ENCODE data around the gene ROR2.
"Not testable (repeated sequence)": the region's sequence is repeated elsewhere in the genome, so short reads cannot be mapped to it uniquely, and the experiment has no call there.

Gene ROR2

DNA sequence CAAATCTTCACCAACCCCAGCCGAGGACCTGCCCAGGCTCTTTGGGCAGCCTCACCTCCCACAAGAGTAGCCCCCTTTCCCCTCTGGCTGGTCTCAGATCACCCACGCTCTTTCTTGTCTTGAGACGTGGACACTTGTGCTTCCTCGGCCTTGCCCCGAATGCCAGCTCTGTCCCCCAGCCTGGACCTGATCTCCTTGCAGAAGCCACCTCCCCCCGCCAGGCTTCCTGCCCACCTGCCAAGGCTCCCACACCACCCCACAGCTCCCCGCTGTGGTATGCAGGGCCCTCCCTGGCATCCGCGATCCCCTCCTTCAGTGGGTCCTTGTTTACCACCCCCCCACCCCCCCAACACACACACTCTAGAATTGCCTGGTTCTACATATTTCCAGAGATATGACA is 133.7 kb downstream of the ROR2 start:
- DNase-seq: no peak

DNA sequence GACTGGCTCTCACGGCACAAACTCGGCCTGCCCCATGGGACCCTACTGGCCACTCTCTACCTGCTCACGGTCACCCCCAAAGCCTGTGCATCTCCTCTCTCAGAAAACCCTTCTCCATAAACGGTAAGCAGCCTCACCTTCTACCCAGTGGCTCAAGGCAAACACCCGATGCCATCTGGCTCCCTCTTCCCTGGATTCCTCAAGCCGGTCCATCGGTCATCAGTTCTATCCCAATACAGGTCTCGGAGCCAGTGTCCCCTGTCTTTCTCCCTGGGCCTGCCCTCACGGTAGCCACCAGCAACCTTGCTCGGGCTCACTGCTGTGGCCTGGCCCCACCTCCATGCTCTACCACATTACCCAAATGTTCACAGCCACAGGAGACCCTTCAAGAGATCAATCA is 134.1 kb downstream of the ROR2 start:
- no peak for DNase-seq

DNA sequence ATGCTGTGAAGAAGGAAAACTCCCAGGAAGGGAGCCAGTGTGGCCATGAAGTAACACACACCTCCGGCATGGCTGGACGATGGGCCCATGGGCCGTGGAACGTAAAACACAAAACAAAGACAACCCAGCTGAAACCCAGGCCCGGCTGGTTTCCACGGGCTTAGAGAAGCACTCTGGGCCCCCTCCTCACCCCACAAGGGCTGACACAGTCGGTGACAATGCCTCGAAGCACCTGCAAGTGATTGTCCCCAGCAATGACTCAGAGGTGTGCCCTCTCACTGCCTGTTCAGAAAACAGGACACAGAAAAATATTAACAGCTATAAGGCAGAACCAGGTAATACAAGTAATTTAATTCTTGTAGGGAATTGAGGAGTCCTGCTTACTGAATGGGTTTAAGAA is 135.3 kb downstream of the ROR2 start:
- no peak for DNase-seq

GRCh38 chr9:91814201-91814600 is 135.8 kb downstream of the ROR2 start:
- DNase-seq: no peak

DNA sequence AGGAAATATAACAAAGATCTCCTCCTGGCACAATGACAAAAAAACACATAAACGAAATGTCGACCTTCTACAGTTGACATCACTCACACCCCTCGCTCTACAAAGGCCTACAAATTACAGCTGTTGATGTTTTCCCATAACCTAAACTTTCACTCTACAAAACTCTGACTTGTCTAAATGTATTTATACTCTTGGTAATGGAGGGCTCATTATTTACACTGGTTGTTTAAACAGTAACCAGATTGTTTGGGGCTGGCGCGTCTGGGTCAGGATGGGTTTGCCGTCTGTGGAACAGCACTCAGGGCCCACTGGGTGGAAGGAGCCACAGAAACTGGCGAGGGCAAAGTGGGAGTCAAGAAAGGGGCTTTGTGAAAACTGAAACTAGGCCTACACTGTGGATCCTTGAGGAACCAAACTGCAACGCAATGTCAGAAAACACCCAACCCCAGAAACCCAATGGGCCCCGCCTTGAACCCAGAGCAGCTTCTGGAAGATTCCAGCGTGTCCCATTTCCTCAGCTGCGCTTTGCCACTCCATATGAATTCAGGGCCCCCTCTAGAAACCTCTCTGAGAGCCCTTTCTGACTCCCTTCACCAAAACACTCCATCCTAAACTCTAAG is 136.7 kb downstream of the ROR2 start:
- DNase-seq: no peak

DNA sequence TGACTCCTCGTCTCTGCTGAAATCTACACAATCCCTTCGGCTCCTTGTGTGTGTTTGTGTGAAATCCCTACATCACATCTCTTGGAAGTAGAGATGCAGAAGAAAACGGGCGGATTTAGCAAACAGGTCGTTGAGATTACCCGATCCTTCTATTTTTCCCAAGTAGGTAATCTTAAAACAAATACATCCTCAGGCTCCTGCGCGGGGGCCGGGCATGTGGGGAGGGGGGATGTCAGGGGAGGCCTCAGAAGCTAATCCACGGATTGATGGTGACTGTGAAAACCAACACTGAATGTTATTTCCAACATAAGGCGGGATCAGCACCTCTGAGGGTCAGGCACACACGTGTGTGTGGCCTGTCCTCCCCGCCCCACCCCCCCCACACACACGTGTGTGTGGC is 137.8 kb downstream of the ROR2 start:
- no peak for DNase-seq

DNA sequence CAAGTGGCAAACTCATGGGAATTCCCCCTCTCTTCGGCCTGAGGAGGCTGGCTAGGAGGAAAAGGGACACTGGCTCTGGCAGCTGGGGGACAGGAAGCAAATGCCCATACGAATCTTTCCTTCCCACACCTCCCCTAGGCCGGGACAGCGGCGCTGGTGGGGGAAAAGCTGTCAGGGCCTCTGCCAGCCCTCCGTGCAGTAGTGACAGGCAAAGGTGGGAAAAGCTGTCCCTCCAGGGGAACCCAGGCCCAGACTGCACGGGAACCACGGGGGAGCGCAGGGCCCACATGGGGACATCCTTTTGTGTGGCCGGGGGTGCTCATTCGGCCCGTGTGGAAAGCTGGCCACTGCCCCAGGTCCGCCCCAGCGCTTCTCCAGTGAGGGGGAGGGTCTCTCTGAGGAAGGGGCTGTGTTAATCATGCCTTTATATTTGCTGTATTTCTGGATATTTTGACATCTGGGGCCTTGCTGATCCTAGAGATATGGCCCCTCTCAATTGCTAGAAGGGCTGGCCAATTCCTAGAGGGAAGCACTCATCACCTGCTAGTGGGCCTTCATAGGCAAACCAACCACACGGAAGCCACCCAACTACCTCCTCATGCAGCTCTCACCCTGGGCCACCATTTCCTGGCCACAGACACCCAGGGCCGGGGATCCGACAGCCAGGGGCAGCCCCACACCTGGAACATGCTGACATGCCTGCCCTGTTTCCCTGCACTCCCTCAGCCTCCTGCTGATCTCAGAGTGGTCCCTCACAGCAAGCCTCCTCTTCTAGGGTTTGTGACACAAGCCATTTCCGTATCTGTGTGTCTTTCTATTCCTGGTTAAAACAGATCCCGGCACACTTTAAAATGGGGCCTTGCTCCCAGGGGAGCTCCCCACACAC is 138.8 kb downstream of the ROR2 start:
- no peak for DNase-seq

- no peak for DNase-seq
Observed at GRCh38 chr9:91810286-91810905, 139.6 kb downstream of the ROR2 start.

DNA sequence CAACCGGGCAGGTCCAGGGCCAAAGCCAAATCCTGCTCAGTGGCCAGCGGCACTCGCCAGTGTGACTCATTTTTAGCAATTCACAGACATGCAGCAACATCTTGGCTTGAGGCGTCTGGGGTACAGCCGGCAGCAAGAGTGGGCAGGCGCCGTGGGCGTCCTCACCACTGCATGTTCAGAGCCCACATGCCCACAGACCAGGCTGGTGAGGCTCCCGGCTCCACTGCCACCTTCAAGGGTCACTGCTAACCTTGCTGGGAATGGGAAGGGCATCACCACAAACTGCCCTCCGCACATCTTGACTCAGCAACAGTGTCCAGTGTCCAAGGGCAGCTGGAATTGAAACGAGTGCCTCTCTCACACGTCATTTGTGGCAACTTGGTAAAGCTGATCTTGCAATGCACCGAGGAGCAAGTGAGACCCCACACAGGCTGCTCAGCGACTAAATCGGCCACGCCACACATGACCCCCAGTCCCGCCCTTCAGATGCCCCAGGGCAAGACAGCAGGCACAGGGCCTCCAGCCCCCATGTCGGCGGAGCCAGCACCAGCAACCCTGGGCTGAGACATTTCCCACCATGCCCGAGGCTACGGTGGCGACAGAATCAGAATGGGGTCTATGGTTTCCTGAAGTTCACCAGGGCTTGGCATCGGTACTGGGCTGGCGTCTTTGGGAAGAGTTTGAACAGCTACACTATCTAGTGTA is 140.3 kb downstream of the ROR2 start:
- no peak for DNase-seq

DNA sequence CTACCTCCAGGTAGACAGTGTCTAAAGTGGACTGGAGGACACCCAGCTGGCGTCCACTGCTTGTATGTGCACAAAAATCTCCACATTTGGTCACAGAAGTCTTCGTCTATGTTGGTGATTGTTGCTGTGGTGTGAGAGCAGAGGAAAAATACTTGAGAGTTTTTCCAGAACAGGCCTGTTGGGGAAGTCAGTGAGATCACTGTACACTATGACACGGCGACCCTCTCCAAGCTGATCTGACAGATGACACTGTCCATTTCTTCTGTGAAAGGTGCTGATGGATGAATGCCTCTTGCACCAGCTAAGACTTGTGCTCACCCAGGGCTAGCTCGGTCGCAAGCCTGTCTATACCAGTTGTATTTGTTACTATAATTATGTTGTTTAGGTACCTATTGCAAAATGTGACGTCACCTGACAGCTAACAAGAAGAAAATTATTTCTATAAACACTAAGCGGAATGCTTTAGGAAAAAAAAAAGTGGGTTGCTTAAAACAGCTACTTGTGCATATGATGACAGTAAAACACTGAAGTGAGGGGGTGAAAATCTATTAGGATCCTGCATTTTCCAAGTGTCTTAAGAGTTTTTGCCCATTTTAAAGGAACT is 142.3 kb downstream of the ROR2 start:
- no peak for DNase-seq

GRCh38 chr9:91805031-91805430 is 145.0 kb downstream of the ROR2 start:
- DNase-seq: no peak

GRCh38 chr9:91803970-91804752 is 145.9 kb downstream of the ROR2 start:
- DNase-seq: no peak

DNA sequence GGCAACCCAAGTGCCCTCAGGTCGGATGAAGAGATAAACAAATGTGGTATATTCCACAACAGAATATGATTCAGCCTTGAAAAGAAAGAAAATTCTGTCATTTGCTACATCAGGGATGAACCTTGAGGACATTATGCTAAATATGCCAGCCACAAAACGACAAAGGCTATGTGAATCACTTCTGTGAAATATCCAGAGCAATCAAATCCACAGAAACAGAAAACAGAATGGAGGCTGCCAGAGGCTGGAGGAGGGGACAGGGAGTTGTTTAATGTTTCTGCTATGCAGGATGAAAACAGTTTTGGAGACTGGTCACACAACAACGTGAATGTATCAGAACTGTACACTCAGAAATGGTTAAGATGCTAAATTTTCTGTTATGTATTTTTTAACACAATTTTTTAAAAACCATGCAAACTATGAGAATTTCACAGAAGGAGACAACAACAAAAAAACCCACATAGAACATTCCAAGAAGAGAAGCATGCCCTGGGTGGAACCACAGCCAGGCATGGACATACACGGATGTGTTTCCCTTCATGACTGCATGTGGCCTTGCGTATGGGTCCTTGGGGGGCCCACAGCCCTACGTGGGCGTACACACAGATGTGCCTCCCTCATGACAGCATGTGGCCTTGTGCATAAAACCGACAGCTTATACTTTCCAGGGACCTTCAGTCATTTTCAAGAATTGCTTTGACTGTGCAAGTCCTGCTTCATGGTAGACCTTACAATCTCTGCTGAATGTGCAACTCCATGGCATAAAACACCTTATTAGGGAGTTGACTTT is 146.7 kb downstream of the ROR2 start:
- no peak for DNase-seq

DNA sequence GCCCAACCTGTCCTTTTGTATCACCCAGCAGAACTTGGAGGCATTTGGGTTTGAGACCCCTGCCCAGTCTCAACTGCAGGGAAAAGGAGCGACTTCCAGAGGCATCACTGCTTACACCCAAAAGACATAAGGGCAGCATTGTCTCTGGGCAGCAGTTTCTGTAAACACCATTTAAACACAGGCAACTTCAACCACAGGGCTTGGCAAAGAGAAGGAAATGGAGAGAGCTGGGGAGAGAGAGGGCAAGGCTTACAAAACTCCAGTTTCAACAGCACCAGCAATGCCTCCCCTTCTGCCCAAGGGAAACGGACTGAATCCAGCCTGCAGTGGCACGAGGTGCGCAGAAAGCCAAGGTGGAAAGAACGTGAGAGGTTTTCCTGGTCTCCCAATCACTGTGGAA is 147.6 kb downstream of the ROR2 start:
- no peak for DNase-seq

- DNase-seq: no peak
Observed at GRCh38 chr9:91800473-91801030, 149.5 kb downstream of the ROR2 start.

DNA sequence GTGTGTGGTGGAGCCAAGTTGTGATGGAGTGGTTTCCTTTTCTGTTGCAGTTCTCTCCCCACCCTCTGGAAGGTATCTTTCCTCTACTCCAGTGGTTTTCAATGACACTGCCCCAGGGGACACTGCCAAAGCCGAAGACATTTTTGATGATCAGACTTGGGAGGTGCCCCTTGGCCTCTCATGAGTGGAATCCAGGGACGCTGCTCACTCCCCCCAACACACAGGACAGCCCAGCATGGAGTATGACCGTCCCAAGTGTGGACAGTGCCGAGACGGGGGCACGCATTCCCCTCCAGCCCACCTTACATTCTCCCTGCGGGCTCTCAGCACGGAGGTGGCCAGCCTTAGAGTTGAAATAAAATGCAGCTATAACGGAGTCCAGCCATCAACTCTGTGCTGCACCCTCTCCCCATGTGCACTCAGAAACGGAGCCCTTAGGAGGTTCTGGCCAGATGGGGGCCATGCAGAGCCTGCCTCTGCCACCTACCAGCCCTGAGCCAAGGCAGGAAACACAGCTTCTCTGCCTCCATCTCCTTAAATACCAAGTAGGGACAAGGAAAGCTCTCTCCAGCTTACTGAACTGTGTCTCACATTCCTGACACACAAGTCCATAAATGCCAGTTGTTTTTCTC is 150.8 kb downstream of the ROR2 start:
- DNase-seq: no peak

- not testable (repeated sequence) for DNase-seq
Observed at GRCh38 chr9:91798273-91799112, 151.5 kb downstream of the ROR2 start.

- not testable (repeated sequence) for DNase-seq
Observed at GRCh38 chr9:91797517-91797916, 152.5 kb downstream of the ROR2 start.

GRCh38 chr9:91796516-91796915 is 153.5 kb downstream of the ROR2 start:
- not testable (repeated sequence) for DNase-seq
